Erythroblast (primary cell): ENCODE results near the gene OVCH2.

Experiments
- GATA1 ChIP-seq: IDR thresholded peaks from 2 replicates; pipeline ENCODE4 v1.6.1; 2011; ENCODE audit warnings: low read depth, mild to moderate bottlenecking, control low read depth, low read length, moderate library complexity
- POLR2A ChIP-seq: IDR thresholded peaks from 2 replicates; pipeline ENCODE4 v1.6.1; 2011; ENCODE audit warnings: mild to moderate bottlenecking, low read length

DNA sequence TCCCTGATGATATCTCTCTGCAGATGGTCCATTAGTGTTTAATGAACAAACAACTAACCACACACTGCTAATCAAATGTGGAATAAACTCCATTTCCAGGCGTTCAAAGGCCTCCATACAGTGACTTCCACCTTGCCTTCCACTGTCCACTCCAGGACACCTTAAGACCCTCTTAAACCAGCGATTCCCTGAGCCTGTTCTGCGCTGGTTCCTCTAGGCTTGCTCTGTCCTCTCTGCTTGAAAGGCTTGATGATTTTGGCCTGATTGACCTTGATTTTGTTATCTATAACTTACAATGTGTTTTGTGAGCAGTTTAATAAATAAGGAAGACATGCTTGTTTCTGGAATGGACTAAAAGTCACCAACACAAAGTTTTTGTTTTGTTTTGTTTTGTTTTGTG, 12.0 kb downstream of the OVCH2 start:
- TF ChIP-seq POLR2A (no peak), GATA1 (no peak)
